Fibroblast of villous mesenchyme (primary cell): Measurements from ENCODE around the gene CDH4. TPM values are rescaled to one million over a fixed set of nuclear protein-coding genes. Genes with fewer than 3 reads are reported as not detected.

ENCODE experiments used
- DNase-seq: peaks from one replicate; pipeline ENCODE4 v3.0.0-alpha.2; 2010; ENCODE audit warnings: low read depth
- H3K4me3 ChIP-seq: 2 replicates; pipeline ENCODE4 v1.5.1; 2011; ENCODE audit warnings: low read depth, mild to moderate bottlenecking, low read length
- total RNA-seq: library from RNA; depleted of rRNA; stranded (reverse); fragments of >200 nt; gene quantifications from 2 replicates; pipeline ENCODE4 v1.2.3, GENCODE V29; 2012
- TF ChIP-seq, protein P1 (sequence below): IDR thresholded peaks from 2 replicates; pipeline ENCODE4 v1.5.1; 2012; ENCODE audit warnings: low read depth, mild to moderate bottlenecking, low read length; ENCODE audit not compliant: insufficient read depth

Gene CDH4
- total RNA-seq, 1 donor, result 1.7 TPM

- no peak for DNase-seq
- TF ChIP-seq, protein P1, sequence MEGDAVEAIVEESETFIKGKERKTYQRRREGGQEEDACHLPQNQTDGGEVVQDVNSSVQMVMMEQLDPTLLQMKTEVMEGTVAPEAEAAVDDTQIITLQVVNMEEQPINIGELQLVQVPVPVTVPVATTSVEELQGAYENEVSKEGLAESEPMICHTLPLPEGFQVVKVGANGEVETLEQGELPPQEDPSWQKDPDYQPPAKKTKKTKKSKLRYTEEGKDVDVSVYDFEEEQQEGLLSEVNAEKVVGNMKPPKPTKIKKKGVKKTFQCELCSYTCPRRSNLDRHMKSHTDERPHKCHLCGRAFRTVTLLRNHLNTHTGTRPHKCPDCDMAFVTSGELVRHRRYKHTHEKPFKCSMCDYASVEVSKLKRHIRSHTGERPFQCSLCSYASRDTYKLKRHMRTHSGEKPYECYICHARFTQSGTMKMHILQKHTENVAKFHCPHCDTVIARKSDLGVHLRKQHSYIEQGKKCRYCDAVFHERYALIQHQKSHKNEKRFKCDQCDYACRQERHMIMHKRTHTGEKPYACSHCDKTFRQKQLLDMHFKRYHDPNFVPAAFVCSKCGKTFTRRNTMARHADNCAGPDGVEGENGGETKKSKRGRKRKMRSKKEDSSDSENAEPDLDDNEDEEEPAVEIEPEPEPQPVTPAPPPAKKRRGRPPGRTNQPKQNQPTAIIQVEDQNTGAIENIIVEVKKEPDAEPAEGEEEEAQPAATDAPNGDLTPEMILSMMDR, result no peak
- H3K4me3 ChIP-seq, result no peak overlapping the region
Measured at GRCh38 chr20:61950641-61951071, 698.6 kb downstream of the CDH4 start.

DNA sequence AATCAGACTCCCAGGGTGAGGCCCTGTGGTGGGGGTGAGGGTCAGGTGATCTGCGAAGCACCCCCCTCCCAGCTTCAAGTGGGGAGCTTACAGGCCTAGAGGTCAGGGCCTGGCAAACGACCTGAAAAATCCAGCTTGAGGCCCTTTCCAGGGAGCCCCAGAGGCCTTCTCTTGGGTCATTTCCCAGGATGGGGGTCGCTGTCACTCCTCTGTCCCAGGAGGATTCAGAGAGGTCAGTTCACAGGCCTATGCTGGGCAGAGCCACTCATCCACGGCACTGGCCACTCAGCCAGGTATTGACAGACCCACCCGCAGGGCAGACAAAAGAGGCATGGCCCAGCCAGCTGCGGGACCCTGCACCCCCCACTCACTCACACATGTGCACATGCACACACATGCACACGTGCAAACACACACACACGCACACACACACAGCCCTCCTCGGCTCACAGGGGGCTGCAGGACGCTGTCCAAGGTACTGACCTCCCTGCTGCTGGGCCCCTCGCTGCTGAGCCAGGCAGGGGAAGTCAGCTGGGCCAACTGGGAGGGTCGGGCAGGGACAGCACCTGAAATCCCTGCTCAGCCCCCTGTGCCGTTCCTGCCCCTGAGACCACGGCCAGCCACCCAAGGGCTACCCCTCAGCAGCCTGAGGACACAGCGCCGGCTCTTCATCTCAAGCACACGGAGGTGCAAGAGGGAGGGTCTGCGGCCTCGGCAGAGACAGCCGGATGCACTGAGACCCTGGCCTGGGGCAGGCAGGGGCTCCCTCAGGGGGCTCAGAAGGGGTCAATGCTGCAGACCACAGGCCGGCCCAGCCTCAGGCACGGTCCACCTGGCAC is 699.9 kb downstream of the CDH4 start:
- TF ChIP-seq, protein P1, result no peak
- no peak overlapping the region for H3K4me3 ChIP-seq
- DNase-seq, result no peak

GRCh38 chr20:61953037-61954021 is 701.3 kb downstream of the CDH4 start:
- no peak for DNase-seq
- no peak overlapping the region for H3K4me3 ChIP-seq
- TF ChIP-seq, protein P1, result no peak

DNA sequence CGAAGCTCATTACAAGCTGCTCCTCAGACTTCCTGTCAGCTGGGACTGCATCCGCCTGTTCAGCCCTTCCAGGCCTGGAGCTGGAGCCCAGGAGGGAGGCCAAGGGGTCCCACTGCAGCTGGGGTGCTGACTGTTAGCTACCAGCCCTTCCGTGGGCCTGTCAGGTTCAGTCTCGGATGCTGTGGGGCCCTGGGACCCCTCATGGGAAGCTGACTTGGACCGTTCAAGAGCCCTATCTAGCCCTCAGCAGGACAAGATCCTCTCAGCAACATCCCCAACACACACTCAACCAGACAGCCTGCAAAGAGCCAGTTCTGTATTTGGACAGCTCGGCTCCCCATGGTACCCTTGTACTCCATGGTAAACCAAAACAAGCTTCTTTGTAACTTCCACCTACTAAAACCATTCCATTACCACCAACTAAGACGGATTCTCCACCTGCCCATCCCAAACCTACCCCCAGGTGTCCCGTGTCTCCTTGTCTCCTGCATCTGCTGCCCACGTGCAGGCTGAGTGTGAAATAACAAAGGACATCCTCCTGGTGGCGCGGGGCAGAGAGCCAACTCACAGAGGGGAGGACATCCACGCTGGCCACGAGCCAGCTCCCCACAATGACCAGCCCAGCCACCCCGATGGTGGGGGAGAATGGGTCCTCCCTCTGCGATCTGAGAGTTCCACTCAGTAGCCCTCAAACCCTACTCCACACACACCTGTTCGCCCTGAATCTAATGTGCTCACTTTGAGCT is 702.4 kb downstream of the CDH4 start:
- TF ChIP-seq, protein P1, result no peak
- DNase-seq, result no peak
- no peak overlapping the region for H3K4me3 ChIP-seq

DNA sequence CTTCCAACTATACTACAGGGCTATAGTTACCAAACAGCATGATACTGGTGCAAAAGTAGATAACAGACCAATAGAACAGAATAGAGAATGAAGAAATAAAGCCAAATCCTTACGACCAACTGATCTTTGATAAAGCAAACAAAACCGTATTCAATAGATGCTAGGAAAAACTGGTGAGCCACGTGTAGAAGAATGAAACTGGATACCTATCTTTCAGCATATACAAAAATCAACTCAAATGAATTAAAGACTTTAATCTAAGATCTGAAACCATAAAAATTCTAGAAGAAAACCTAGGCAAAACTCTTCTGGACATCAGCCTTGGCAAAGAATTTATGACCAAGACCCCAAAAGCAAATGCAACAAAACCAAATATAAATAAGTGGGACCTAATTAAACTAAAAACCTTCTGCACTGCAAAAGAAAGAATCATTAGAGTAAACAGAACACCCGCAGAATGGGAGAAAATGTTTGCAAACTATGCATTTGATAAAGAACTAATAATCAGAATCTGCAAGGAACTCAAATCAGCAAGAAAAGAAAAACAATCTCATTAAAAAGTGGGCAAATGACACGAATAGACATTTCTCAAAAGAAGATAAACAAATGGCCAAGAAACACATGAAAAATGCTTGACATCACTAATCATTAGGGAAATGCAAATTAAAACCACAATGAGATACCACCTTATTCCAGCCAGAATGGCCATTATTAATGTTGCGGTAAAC is 703.8 kb downstream of the CDH4 start:
- TF ChIP-seq, protein P1, result no peak
- DNase-seq, result no peak
- H3K4me3 ChIP-seq, result no peak overlapping the region
